ENCODE measurements around the gene ACSM5. TPM values are rescaled to one million over a fixed set of nuclear protein-coding genes. Genes with fewer than 3 reads are reported as not detected.
"Not testable (repeated sequence)": the region's sequence is repeated elsewhere in the genome, so short reads cannot be mapped to it uniquely, and the experiment has no call there.

The ACSM5 gene
- total RNA-seq, 2 donors from 2014 or later: not detected

- no peak for DNase-seq
- Mint-ChIP-seq H3K27ac (no peak overlapping the region), H3K27me3 (ENCODE audit: low read depth) (no peaks in the 10 kb centered on the region), H3K36me3 (ENCODE audit: insufficient read depth in 2 of 2) (no peaks in the 10 kb centered on the region), H3K4me1 (ENCODE audit: low read depth) (no peaks in the 10 kb centered on the region), H3K4me3 (no peak overlapping the region), H3K9me3 (no peaks in the 10 kb centered on the region)
- no peak for ATAC-seq (replicated peaks in 1 of 2)
Measured at GRCh38 chr16:20441191-20441590, 31.9 kb downstream of the ACSM5 start.

GRCh38 chr16:20441859-20442258 is 32.5 kb downstream of the ACSM5 start:
- ATAC-seq (replicated peaks in 1 of 2); H3K4me1 Mint-ChIP-seq (ENCODE audit: low read depth); H3K4me3 Mint-ChIP-seq; H3K27ac Mint-ChIP-seq; H3K36me3 Mint-ChIP-seq (ENCODE audit: insufficient read depth in 2 of 2); DNase-seq; H3K27me3 Mint-ChIP-seq (ENCODE audit: low read depth); H3K9me3 Mint-ChIP-seq: not testable (repeated sequence)

- not testable (repeated sequence) for DNase-seq; H3K27me3 Mint-ChIP-seq (ENCODE audit: low read depth); H3K27ac Mint-ChIP-seq; ATAC-seq (replicated peaks in 1 of 2); H3K4me3 Mint-ChIP-seq; H3K9me3 Mint-ChIP-seq; H3K4me1 Mint-ChIP-seq (ENCODE audit: low read depth); H3K36me3 Mint-ChIP-seq (ENCODE audit: insufficient read depth in 2 of 2)
Measured at GRCh38 chr16:20446652-20447393, 37.5 kb downstream of the ACSM5 start.

GRCh38 chr16:20451364-20451763 is 42.0 kb downstream of the ACSM5 start, which contains the start of gene ACSM2A:
TSS of gene ACSM2A (plus strand) at chr16:20451521. CDS start at chr16:20460115, 8,594 bp downstream.
- not testable (repeated sequence) for H3K27ac Mint-ChIP-seq; ATAC-seq (replicated peaks in 1 of 2); H3K4me1 Mint-ChIP-seq (ENCODE audit: low read depth); H3K4me3 Mint-ChIP-seq; DNase-seq; H3K27me3 Mint-ChIP-seq (ENCODE audit: low read depth); H3K9me3 Mint-ChIP-seq; H3K36me3 Mint-ChIP-seq (ENCODE audit: insufficient read depth in 2 of 2)

- not testable (repeated sequence) for H3K4me1 Mint-ChIP-seq (ENCODE audit: low read depth); H3K4me3 Mint-ChIP-seq; DNase-seq; H3K36me3 Mint-ChIP-seq (ENCODE audit: insufficient read depth in 2 of 2); H3K27me3 Mint-ChIP-seq (ENCODE audit: low read depth); H3K27ac Mint-ChIP-seq; ATAC-seq (replicated peaks in 1 of 2); H3K9me3 Mint-ChIP-seq
Measured at GRCh38 chr16:20453633-20454032, 44.3 kb downstream of the ACSM5 start.

GRCh38 chr16:20459227-20459626 is 49.9 kb downstream of the ACSM5 start:
- H3K36me3 Mint-ChIP-seq (ENCODE audit: insufficient read depth in 2 of 2); H3K4me3 Mint-ChIP-seq; DNase-seq; ATAC-seq (replicated peaks in 1 of 2); H3K4me1 Mint-ChIP-seq (ENCODE audit: low read depth); H3K27me3 Mint-ChIP-seq (ENCODE audit: low read depth); H3K27ac Mint-ChIP-seq; H3K9me3 Mint-ChIP-seq: not testable (repeated sequence)

- not testable (repeated sequence) for H3K36me3 Mint-ChIP-seq (ENCODE audit: insufficient read depth in 2 of 2); H3K9me3 Mint-ChIP-seq; H3K4me3 Mint-ChIP-seq; H3K27me3 Mint-ChIP-seq (ENCODE audit: low read depth); DNase-seq; H3K27ac Mint-ChIP-seq; ATAC-seq (replicated peaks in 1 of 2); H3K4me1 Mint-ChIP-seq (ENCODE audit: low read depth)
Measured at GRCh38 chr16:20460313-20460712, 51.0 kb downstream of the ACSM5 start.

GRCh38 chr16:20468954-20469353 is 59.6 kb downstream of the ACSM5 start:
- not testable (repeated sequence) for H3K4me3 Mint-ChIP-seq; DNase-seq; H3K9me3 Mint-ChIP-seq; H3K27me3 Mint-ChIP-seq (ENCODE audit: low read depth); ATAC-seq (replicated peaks in 1 of 2); H3K36me3 Mint-ChIP-seq (ENCODE audit: insufficient read depth in 2 of 2); H3K27ac Mint-ChIP-seq
- H3K4me1 Mint-ChIP-seq (ENCODE audit: low read depth): peaks cover 21% of the 10 kb centered on the region

- DNase-seq: peak; percentile 1 to 6
- Mint-ChIP-seq H3K4me3 (peak overlapping the region in 1 of 2 donors; percentile 32), H3K4me1 (ENCODE audit: low read depth) (peaks cover 21% of the 10 kb centered on the region)
- not testable (repeated sequence) for H3K36me3 Mint-ChIP-seq (ENCODE audit: insufficient read depth in 2 of 2); H3K27me3 Mint-ChIP-seq (ENCODE audit: low read depth); H3K27ac Mint-ChIP-seq; H3K9me3 Mint-ChIP-seq
- ATAC-seq (replicated peaks in 1 of 2): peak; percentile 76 to 82
Measured at GRCh38 chr16:20469930-20470329, 60.6 kb downstream of the ACSM5 start.

GRCh38 chr16:20470732-20471131 is 61.4 kb downstream of the ACSM5 start:
- Mint-ChIP-seq H3K4me1 (ENCODE audit: low read depth) (peaks cover 21% of the 10 kb centered on the region), H3K4me3 (peak overlapping the region; percentile 32 to 40), H3K27ac (peak overlapping the region; percentile 38)
- H3K36me3 Mint-ChIP-seq (ENCODE audit: insufficient read depth in 2 of 2); H3K9me3 Mint-ChIP-seq; H3K27me3 Mint-ChIP-seq (ENCODE audit: low read depth); DNase-seq: not testable (repeated sequence)
- ATAC-seq (replicated peaks in 1 of 2): peak; percentile 58 to 74

- not testable (repeated sequence) for H3K9me3 Mint-ChIP-seq; H3K4me1 Mint-ChIP-seq (ENCODE audit: low read depth); H3K27ac Mint-ChIP-seq; H3K36me3 Mint-ChIP-seq (ENCODE audit: insufficient read depth in 2 of 2); H3K4me3 Mint-ChIP-seq; DNase-seq; H3K27me3 Mint-ChIP-seq (ENCODE audit: low read depth); ATAC-seq (replicated peaks in 1 of 2)
Measured at GRCh38 chr16:20477188-20477744, 67.9 kb downstream of the ACSM5 start.

GRCh38 chr16:20483989-20484388 is 74.7 kb downstream of the ACSM5 start:
- ATAC-seq (replicated peaks in 1 of 2); DNase-seq; H3K4me1 Mint-ChIP-seq (ENCODE audit: low read depth); H3K4me3 Mint-ChIP-seq; H3K9me3 Mint-ChIP-seq; H3K27me3 Mint-ChIP-seq (ENCODE audit: low read depth); H3K36me3 Mint-ChIP-seq (ENCODE audit: insufficient read depth in 2 of 2); H3K27ac Mint-ChIP-seq: not testable (repeated sequence)

- Mint-ChIP-seq H3K9me3 (no peaks in the 10 kb centered on the region), H3K36me3 (ENCODE audit: insufficient read depth in 2 of 2) (no peaks in the 10 kb centered on the region), H3K27me3 (ENCODE audit: low read depth) (no peaks in the 10 kb centered on the region), H3K4me1 (ENCODE audit: low read depth) (no peaks in the 10 kb centered on the region), H3K4me3 (no peak overlapping the region), H3K27ac (no peak overlapping the region)
- no peak for DNase-seq
- no peak for ATAC-seq (replicated peaks in 1 of 2)
Measured at GRCh38 chr16:20484726-20485125, 75.4 kb downstream of the ACSM5 start.

GRCh38 chr16:20485408-20485807 is 76.1 kb downstream of the ACSM5 start:
- no peak overlapping the region for H3K4me3 Mint-ChIP-seq
- no peaks in the 10 kb centered on the region for H3K27me3 Mint-ChIP-seq (ENCODE audit: low read depth)
- H3K36me3 Mint-ChIP-seq (ENCODE audit: insufficient read depth in 2 of 2): no peaks in the 10 kb centered on the region
- no peaks in the 10 kb centered on the region for H3K4me1 Mint-ChIP-seq (ENCODE audit: low read depth)
- H3K27ac Mint-ChIP-seq: no peak overlapping the region
- DNase-seq: no peak
- no peak for ATAC-seq (replicated peaks in 1 of 2)
- H3K9me3 Mint-ChIP-seq: no peaks in the 10 kb centered on the region
